MCF 10A (cell line): Measurements from ENCODE around the gene TRIM14. TPM values are rescaled to one million over a fixed set of nuclear protein-coding genes. Genes with fewer than 3 reads are reported as not detected.
"Not testable (repeated sequence)": the region's sequence is repeated elsewhere in the genome, so short reads cannot be mapped to it uniquely, and the experiment has no call there.

Experiments used
- BruUV-seq: library from RNA; stranded (reverse); fragments of 400-500 nt; replicated peaks from 2 replicates; lab custom pipeline; 2021; lab: Mats Ljungman, UMichigan
- CTCF ChIA-PET: fragments of 300-600 bp; sonication (Branson Sonifier 250); formaldehyde crosslinking; extraction: SDS; loops from one replicate; lab custom pipeline; 2021; ENCODE audit warnings: antibody characterized with exemption, inconsistent platforms; lab: Yijun Ruan, JAX
- POLR2A ChIA-PET: fragments of 300-600, 350-650 bp; sonication (Branson Sonifier 250); formaldehyde crosslinking; extraction: SDS; loops from one replicate; lab custom pipeline; 2020; ENCODE audit warnings: antibody characterized with exemption, inconsistent platforms; lab: Yijun Ruan, JAX
- DNase-seq: peaks from one replicate; pipeline ENCODE4 v3.0.0-alpha.2; 2018; ENCODE audit not compliant: unreplicated experiment
- H3K27ac Mint-ChIP-seq: one replicate; pipeline ENCODE4 v1.8.0; 2022; ENCODE audit warnings: mild to moderate bottlenecking, low read depth, mixed read lengths; ENCODE audit not compliant: unreplicated experiment
- H3K27me3 Mint-ChIP-seq: one replicate; pipeline ENCODE4 v1.8.0; 2022; ENCODE audit warnings: mixed read lengths; ENCODE audit not compliant: insufficient read depth, unreplicated experiment
- H3K36me3 Mint-ChIP-seq: one replicate; pipeline ENCODE4 v1.8.0; 2022; ENCODE audit warnings: mild to moderate bottlenecking, moderate library complexity, mixed read lengths; ENCODE audit not compliant: insufficient read depth, unreplicated experiment
- H3K4me1 Mint-ChIP-seq: one replicate; pipeline ENCODE4 v1.8.0; 2022; ENCODE audit warnings: mixed read lengths; ENCODE audit not compliant: insufficient read depth, unreplicated experiment
- H3K4me3 Mint-ChIP-seq: one replicate; pipeline ENCODE4 v1.8.0; 2022; ENCODE audit warnings: mild to moderate bottlenecking, moderate library complexity, mixed read lengths; ENCODE audit not compliant: unreplicated experiment
- H3K9me3 Mint-ChIP-seq: one replicate; pipeline ENCODE4 v1.8.0; 2022; ENCODE audit warnings: mixed read lengths; ENCODE audit not compliant: unreplicated experiment
- intact Hi-C: fragments of 100-400 bp; cut with micrococcal nuclease; formaldehyde crosslinking; loops from 2 replicates; pipeline ENCODE4 v1.14.1; 2022
- total RNA-seq: library from RNA; stranded (reverse); gene quantifications from 2 replicates; pipeline ENCODE4 v1.2.3, GENCODE V29; 2022
- TF ChIP-seq, protein P1 (sequence below): fragments of 200-600 bp; IDR thresholded peaks from one replicate; pipeline ENCODE4 v1.8.0; 2022; ENCODE audit warnings: antibody characterized with exemption, mild to moderate bottlenecking; ENCODE audit not compliant: unreplicated experiment

The TRIM14 gene
- total RNA-seq, 1 experiment from 2014 or later = 17.9 TPM

DNA sequence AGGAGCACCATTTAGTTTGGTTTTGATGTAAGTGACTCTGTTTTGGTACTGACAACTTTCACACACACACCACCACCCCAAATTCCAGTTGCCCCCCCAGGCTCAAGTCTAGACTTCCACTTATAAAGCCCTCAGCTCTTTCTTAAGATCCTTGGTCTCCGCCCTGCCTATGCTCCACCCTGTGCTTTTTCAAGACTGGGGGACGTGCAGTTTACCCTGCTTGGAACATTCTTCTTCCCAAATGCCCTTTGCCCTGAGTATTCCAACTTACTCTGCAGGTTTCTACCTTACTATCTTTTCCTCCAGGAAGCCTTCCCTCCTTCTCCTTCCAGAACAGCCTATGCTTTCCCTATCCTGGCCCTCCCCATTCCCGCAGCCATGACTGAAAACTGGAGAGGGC is 1.5 kb upstream of the TRIM14 start:
- Mint-ChIP-seq H3K27me3 (no peaks in the 10 kb centered on the region), H3K4me1 (peaks cover 22% of the 10 kb centered on the region), H3K36me3 (peaks cover 9% of the 10 kb centered on the region), H3K27ac (peak overlapping the region; percentile 32), H3K9me3 (no peaks in the 10 kb centered on the region), H3K4me3 (peak overlapping the region; percentile 74)
- TF ChIP-seq, protein P1, sequence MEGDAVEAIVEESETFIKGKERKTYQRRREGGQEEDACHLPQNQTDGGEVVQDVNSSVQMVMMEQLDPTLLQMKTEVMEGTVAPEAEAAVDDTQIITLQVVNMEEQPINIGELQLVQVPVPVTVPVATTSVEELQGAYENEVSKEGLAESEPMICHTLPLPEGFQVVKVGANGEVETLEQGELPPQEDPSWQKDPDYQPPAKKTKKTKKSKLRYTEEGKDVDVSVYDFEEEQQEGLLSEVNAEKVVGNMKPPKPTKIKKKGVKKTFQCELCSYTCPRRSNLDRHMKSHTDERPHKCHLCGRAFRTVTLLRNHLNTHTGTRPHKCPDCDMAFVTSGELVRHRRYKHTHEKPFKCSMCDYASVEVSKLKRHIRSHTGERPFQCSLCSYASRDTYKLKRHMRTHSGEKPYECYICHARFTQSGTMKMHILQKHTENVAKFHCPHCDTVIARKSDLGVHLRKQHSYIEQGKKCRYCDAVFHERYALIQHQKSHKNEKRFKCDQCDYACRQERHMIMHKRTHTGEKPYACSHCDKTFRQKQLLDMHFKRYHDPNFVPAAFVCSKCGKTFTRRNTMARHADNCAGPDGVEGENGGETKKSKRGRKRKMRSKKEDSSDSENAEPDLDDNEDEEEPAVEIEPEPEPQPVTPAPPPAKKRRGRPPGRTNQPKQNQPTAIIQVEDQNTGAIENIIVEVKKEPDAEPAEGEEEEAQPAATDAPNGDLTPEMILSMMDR = no peak
- POLR2A ChIA-PET = interaction anchor here (0.7 to 2.7 kb wide), 16 partner anchors 22 to 876 kb away, joined by 3 to 21 read pairs (median 4); partner anchors contain the start of genes CORO2A, NANS, TBC1D2 and TRMO
- CTCF ChIA-PET = interaction anchor here (0.6 to 2.6 kb wide), 12 partner anchors 12 to 357 kb away, joined by 3 to 18 read pairs (median 4); partner anchors contain the start of gene CORO2A
- DNase-seq = no peak
- intact Hi-C loops = no loop called here
- no TSS peak for BruUV-seq

DNA sequence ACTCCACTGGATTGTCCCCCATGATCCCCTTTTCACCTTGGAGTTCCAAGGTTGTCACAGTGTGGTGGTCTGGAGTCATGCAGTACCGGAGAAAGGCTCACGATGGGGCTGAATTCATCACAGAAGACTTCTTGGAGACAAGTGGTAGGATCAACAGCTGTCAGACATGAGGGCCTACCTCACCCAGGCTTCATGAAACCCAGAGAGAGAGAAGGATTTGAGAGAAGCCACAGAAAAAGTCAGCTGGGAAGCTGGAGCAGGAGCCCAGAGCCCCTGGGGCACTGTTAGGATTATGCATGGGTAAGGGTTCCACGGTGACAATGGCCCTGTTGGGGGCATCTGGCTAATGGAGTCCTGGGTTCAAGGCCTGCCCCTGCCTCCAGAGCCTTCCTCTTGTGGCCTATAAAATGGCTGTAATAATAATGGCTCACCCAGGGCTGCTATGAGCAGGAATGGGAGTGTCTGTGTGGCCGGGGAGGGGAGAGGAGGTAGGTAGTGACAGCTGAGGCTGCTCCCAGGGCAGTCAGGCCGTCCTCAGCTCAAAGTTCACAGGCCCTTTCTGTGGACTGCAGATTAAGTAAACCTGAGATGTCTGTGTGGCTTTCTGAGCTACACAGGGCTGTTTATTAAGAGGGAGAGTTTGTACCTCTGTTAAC is 910 bp downstream of the TRIM14 start:
- Mint-ChIP-seq H3K9me3 (no peaks in the 10 kb centered on the region), H3K27ac (peak overlapping the region; percentile 34), H3K4me3 (peak overlapping the region; percentile 74), H3K36me3 (peaks cover 8% of the 10 kb centered on the region), H3K27me3 (no peaks in the 10 kb centered on the region), H3K4me1 (peaks cover 22% of the 10 kb centered on the region)
- intact Hi-C loops = loop anchor here (1.0 kb wide), 2 partner anchors 75 to 145 kb away; no protein-coding TSS in a partner anchor
- TSS peak; percentile 29 for BruUV-seq
- ChIA-PET CTCF (interaction anchor here (0.5 to 2.0 kb wide), 16 partner anchors 7 to 194 kb away, joined by 3 to 8 read pairs (median 3); partner anchors contain the start of gene CORO2A), POLR2A (interaction anchor here (0.6 to 3.1 kb wide), 15 partner anchors 10 to 195 kb away, joined by 3 to 34 read pairs (median 4); partner anchors contain the start of genes CORO2A, TBC1D2 and TRMO)
- TF ChIP-seq, protein P1 = no peak
- peak; percentile 51 for DNase-seq

DNA sequence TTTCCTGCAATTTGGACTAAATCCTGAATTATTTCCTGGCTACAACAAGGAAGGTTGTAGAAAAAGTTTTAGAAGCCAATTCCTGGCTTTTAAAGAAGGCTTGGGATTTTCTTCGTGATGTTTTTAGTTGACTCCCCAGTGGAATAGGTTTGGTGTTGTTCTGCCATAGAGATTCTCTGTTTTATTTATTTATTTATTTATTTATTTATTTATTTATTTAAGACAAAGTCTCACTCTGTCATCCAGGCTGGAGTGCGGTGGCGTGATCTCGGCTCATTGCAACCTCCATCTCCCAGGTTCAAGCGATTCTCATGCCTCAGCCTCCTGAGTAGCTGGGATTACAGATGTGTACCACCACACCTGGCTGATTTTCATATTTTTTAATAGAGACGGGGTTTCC is 1.9 kb downstream of the TRIM14 start:
- H3K36me3 Mint-ChIP-seq, H3K4me3 Mint-ChIP-seq, intact Hi-C loops, H3K9me3 Mint-ChIP-seq, H3K27me3 Mint-ChIP-seq, BruUV-seq, H3K27ac Mint-ChIP-seq, DNase-seq: not testable (repeated sequence)
- H3K4me1 Mint-ChIP-seq = peaks cover 22% of the 10 kb centered on the region
- ChIA-PET POLR2A (interaction anchor here (3.1 kb wide), 1 partner anchor 139 kb away, joined by 34 read pairs; the partner anchor contains the start of gene TBC1D2), CTCF (interaction anchor here (0.6 to 2.0 kb wide), 5 partner anchors 21 to 75 kb away, joined by 3 to 8 read pairs (median 3); partner anchors contain the start of gene CORO2A)

DNA sequence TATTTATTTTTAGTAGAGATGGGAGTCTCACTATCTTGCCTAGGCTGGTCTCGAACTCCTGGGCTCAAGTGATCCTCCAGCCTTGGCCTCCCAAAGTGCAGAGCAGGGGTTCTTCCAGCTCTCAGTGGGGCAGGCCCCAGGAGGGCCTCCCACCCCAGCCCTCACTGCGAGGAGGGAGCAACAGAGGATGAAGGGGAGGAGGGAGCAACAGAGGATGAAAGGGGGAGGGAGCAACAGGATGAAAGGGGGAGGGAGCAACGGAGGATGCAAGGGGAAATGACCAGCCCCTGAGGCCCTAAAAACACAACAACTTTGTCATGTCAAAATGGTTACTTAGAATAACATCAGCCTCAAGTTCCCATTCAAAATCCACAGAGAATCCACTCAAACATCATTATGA is 10.0 kb downstream of the TRIM14 start:
- H3K4me3 Mint-ChIP-seq = no peak overlapping the region
- intact Hi-C loops = no loop called here
- BruUV-seq = no TSS peak
- no peaks in the 10 kb centered on the region for H3K27me3 Mint-ChIP-seq
- CTCF ChIA-PET = interaction anchor here (0.6 to 1.5 kb wide), 4 partner anchors 9 to 649 kb away, joined by 3 to 8 read pairs (median 3); no protein-coding TSS in a partner anchor
- DNase-seq = no peak
- no peak overlapping the region for H3K27ac Mint-ChIP-seq
- no peaks in the 10 kb centered on the region for H3K9me3 Mint-ChIP-seq
- POLR2A ChIA-PET = interaction anchor here (1.0 to 1.1 kb wide), 3 partner anchors 8 to 10 kb away, joined by 4 to 6 read pairs (median 4); partner anchors contain the start of gene TRIM14
- TF ChIP-seq, protein P1 = no peak
- H3K36me3 Mint-ChIP-seq = peaks cover 34% of the 10 kb centered on the region
- no peaks in the 10 kb centered on the region for H3K4me1 Mint-ChIP-seq
